Measurements from ENCODE around the gene EXOSC1.

Gene EXOSC1

DNA sequence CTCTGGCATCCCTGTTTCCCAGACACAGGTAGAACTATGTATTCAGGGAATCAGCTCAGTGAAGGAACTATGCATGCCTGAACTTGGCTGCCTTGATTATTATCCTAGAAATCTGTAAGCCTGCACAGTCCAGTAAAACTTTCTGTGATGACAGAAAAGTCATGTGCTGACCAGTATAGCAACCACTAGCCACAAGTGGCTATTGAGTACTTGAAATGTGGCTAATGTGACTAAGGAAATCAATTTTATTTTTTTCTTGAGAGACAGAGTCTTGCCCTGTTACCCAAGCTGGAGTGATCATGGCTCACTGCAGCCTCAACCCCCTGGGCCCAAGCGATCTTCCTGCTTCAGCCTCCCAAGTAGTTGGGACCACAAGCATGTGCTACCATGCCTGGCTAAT lies 3.5 kb downstream of the EXOSC1 start:
- Histone ChIP-seq H3K4me1 (no peaks in the 10 kb centered on the region), H3K27ac (no peak overlapping the region), H3K9me3 (ENCODE audit: control insufficient read depth, low read length) (no peaks in the 10 kb centered on the region), H3K79me2 (peaks cover 14% of the 10 kb centered on the region), H3K4me2 (ENCODE audit: low read length) (no peak overlapping the region), H3K36me3 (ENCODE audit: control insufficient read depth, insufficient read depth, low read length) (no peaks in the 10 kb centered on the region), H2AFZ (no peak overlapping the region), H3K4me3 (ENCODE audit: low read depth, low read length) (no peak overlapping the region), H3K9ac (no peak overlapping the region), H3K27me3 (ENCODE audit: control insufficient read depth, insufficient read depth, low read length) (no peaks in the 10 kb centered on the region)
- TF ChIP-seq, protein P1, sequence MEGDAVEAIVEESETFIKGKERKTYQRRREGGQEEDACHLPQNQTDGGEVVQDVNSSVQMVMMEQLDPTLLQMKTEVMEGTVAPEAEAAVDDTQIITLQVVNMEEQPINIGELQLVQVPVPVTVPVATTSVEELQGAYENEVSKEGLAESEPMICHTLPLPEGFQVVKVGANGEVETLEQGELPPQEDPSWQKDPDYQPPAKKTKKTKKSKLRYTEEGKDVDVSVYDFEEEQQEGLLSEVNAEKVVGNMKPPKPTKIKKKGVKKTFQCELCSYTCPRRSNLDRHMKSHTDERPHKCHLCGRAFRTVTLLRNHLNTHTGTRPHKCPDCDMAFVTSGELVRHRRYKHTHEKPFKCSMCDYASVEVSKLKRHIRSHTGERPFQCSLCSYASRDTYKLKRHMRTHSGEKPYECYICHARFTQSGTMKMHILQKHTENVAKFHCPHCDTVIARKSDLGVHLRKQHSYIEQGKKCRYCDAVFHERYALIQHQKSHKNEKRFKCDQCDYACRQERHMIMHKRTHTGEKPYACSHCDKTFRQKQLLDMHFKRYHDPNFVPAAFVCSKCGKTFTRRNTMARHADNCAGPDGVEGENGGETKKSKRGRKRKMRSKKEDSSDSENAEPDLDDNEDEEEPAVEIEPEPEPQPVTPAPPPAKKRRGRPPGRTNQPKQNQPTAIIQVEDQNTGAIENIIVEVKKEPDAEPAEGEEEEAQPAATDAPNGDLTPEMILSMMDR (IDR thresholded peaks at IDR 0.05): no peak

DNA sequence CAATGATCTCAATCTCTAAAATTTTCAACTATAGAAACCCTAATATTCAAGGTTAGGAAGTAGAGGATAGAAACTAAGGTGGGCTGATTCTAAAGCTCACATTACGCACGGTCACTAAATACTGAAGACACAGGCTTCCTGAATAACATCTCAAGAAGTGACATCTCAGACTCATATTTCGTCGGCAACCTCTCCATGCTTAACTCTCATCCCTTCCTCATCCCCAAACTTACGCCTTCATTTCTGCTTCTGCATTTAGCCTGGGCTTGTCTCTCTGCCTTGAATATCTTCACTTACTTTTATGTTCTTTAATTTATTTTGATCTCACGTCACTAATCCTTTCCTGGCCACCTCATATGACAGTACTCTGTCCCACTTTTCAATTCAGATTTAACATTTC lies 10.6 kb downstream of the EXOSC1 start:
- no peaks in the 10 kb centered on the region for H3K9me3 ChIP-seq (ENCODE audit: control insufficient read depth, low read length)
- H3K4me1 ChIP-seq: no peaks in the 10 kb centered on the region
- no peaks in the 10 kb centered on the region for H3K79me2 ChIP-seq
- TF ChIP-seq, protein P1 (IDR thresholded peaks at IDR 0.05): no peak
- H3K27me3 ChIP-seq (ENCODE audit: control insufficient read depth, insufficient read depth, low read length): no peaks in the 10 kb centered on the region
- H3K36me3 ChIP-seq (ENCODE audit: control insufficient read depth, insufficient read depth, low read length): no peaks in the 10 kb centered on the region
- H3K4me3 ChIP-seq (ENCODE audit: low read depth, low read length): no peak overlapping the region
- no peak overlapping the region for H3K4me2 ChIP-seq (ENCODE audit: low read length)
- no peak overlapping the region for H3K27ac ChIP-seq
- H3K9ac ChIP-seq: no peak overlapping the region
- H2AFZ ChIP-seq: no peak overlapping the region

DNA sequence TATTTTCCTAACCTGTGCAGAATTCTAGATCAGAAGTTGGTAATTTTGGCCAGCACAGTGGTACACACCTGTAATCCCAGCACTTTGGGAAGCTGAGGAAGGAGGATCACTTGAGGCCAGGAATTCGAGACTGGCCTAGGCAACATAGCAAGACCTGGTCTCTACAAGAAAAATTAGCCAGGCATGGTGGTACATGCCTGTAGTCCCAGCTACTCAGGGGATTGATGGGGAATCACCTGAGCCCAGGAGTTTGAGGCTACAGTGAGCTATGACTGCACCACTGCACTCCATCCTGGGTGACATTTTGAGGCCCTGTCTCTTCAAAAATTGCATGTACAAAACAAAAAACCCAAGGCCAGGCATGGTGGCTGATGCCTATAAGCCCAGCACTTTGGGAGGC lies 11.2 kb downstream of the EXOSC1 start:
- H3K27me3 ChIP-seq (ENCODE audit: control insufficient read depth, insufficient read depth, low read length): no peaks in the 10 kb centered on the region
- no peaks in the 10 kb centered on the region for H3K79me2 ChIP-seq
- H3K27ac ChIP-seq: no peak overlapping the region
- no peak overlapping the region for H2AFZ ChIP-seq
- no peaks in the 10 kb centered on the region for H3K9me3 ChIP-seq (ENCODE audit: control insufficient read depth, low read length)
- H3K9ac ChIP-seq: no peak overlapping the region
- TF ChIP-seq, protein P1 (IDR thresholded peaks at IDR 0.05): no peak
- no peaks in the 10 kb centered on the region for H3K36me3 ChIP-seq (ENCODE audit: control insufficient read depth, insufficient read depth, low read length)
- H3K4me2 ChIP-seq (ENCODE audit: low read length): no peak overlapping the region
- no peak overlapping the region for H3K4me3 ChIP-seq (ENCODE audit: low read depth, low read length)
- no peaks in the 10 kb centered on the region for H3K4me1 ChIP-seq

DNA sequence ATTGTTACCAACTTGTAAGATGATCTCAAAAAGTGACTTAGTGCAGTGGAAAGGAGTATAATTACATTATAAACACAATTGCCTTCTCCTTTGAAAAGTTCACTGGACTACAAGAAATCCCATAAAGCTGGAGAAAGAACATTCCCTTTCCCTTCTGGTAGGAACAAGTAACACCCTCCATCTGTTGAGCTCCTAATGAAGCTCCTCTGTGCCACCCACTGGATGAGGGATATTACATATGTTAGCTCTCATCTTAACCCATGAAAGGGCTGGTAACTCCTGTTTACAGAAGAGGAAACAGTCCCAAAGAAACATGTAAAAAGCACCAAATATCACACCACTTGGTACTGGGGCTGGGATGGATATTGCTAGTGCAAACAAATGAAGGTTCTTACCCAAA lies 11.8 kb downstream of the EXOSC1 start:
- Histone ChIP-seq H3K9me3 (ENCODE audit: control insufficient read depth, low read length) (no peaks in the 10 kb centered on the region), H3K79me2 (no peaks in the 10 kb centered on the region), H3K27ac (no peak overlapping the region), H3K36me3 (ENCODE audit: control insufficient read depth, insufficient read depth, low read length) (no peaks in the 10 kb centered on the region), H3K9ac (no peak overlapping the region), H3K4me1 (no peaks in the 10 kb centered on the region), H3K4me3 (ENCODE audit: low read depth, low read length) (no peak overlapping the region), H3K27me3 (ENCODE audit: control insufficient read depth, insufficient read depth, low read length) (no peaks in the 10 kb centered on the region), H3K4me2 (ENCODE audit: low read length) (no peak overlapping the region), H2AFZ (no peak overlapping the region)
- TF ChIP-seq, protein P1 (IDR thresholded peaks at IDR 0.05): no peak

DNA sequence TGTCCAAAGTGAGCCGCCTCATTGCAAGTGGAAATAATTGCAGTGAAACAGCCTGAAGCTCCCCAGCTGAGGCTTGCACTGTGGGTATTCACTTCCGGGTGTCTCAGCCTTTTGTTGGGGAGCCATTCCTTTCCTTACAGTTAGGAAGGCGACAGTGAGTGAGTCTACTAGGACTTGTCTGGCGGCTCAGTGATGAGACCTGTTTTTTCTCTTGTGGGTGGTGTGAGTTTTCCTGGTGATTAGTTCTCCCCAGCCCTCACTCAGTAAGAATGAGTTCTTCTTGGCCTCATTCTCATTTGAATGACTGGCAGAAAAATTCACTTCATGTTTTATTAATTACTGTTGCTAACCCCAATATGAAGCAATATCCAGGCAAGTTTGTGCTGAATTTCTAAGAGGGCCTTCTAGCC lies 17.2 kb downstream of the EXOSC1 start:
- no peak overlapping the region for H3K9ac ChIP-seq
- H3K4me3 ChIP-seq (ENCODE audit: low read depth, low read length): no peak overlapping the region
- no peak overlapping the region for H3K27ac ChIP-seq
- H3K9me3 ChIP-seq (ENCODE audit: control insufficient read depth, low read length): no peaks in the 10 kb centered on the region
- no peaks in the 10 kb centered on the region for H3K27me3 ChIP-seq (ENCODE audit: control insufficient read depth, insufficient read depth, low read length)
- H3K4me1 ChIP-seq: peaks cover 8% of the 10 kb centered on the region
- TF ChIP-seq, protein P1 (IDR thresholded peaks at IDR 0.05): no peak
- H2AFZ ChIP-seq: no peak overlapping the region
- no peaks in the 10 kb centered on the region for H3K36me3 ChIP-seq (ENCODE audit: control insufficient read depth, insufficient read depth, low read length)
- peaks cover 14% of the 10 kb centered on the region for H3K79me2 ChIP-seq
- H3K4me2 ChIP-seq (ENCODE audit: low read length): no peak overlapping the region

All from parathyroid adenoma (tissue), 2 donors.